Activated T-cell treated with anti-CD3 and anti-CD28 coated beads, Interleukin-2, amount 50 U/mL, for 72 hours (primary cell): ENCODE data around the gene B3GAT1. TPM values are rescaled to one million over a fixed set of nuclear protein-coding genes. Genes with fewer than 3 reads are reported as not detected.
A peak's percentile ranks its signal among the peaks of the same experiment; 100 is the strongest.
"Not testable (repeated sequence)": the region's sequence is repeated elsewhere in the genome, so short reads cannot be mapped to it uniquely, and the experiment has no call there.

Experiments
- ATAC-seq, 2 donors: fragments of 150-1000 bp; cut with Tn5 transposase; replicated peaks in 1 of 2; 2 replicates each; pipeline ENCODE4 v1.10.0; 2021; ENCODE audit warnings: moderate library complexity in 2 of 2, mild to moderate bottlenecking in 1 of 2
- DNase-seq, 2 donors: peaks; one replicate each; pipeline ENCODE4 v3.0.0; 2021 to 2022; ENCODE audit warnings: mixed read lengths in 1 of 2
- H3K27ac Mint-ChIP-seq: one replicate; pipeline ENCODE4 v1.8.0; 2022; ENCODE audit warnings: mild to moderate bottlenecking, moderate library complexity, mixed read lengths
- H3K27me3 Mint-ChIP-seq: one replicate; pipeline ENCODE4 v1.8.0; 2022; ENCODE audit warnings: low read depth, mixed read lengths
- H3K36me3 Mint-ChIP-seq, 2 donors: one replicate each; pipeline ENCODE4 v1.8.0; 2022; ENCODE audit warnings: mixed read lengths in 2 of 2, mild to moderate bottlenecking in 1 of 2; ENCODE audit not compliant: insufficient read depth in 2 of 2
- H3K4me1 Mint-ChIP-seq: one replicate; pipeline ENCODE4 v1.8.0; 2022; ENCODE audit warnings: low read depth, mixed read lengths
- H3K4me3 Mint-ChIP-seq, 2 donors: one replicate each; pipeline ENCODE4 v1.8.0; 2022; ENCODE audit warnings: mild to moderate bottlenecking in 2 of 2, mixed read lengths in 2 of 2, moderate library complexity in 2 of 2
- H3K9me3 Mint-ChIP-seq, 2 donors: one replicate each; pipeline ENCODE4 v1.8.0; 2022; ENCODE audit warnings: mixed read lengths in 2 of 2
- total RNA-seq, 2 donors: library from RNA; stranded (reverse); gene quantifications; one replicate each; pipeline ENCODE4 v1.2.3, GENCODE V29; 2022

B3GAT1 gene
- total RNA-seq, 2 donors from 2014 or later, result 0.05 to 0.42 TPM

- no peak for DNase-seq
- H3K27ac Mint-ChIP-seq, result no peak overlapping the region
- H3K36me3 Mint-ChIP-seq, result no peaks in the 10 kb centered on the region
These were observed 56.4 kb downstream of the B3GAT1 start for GRCh38 chr11:134355656-134356055.

DNA sequence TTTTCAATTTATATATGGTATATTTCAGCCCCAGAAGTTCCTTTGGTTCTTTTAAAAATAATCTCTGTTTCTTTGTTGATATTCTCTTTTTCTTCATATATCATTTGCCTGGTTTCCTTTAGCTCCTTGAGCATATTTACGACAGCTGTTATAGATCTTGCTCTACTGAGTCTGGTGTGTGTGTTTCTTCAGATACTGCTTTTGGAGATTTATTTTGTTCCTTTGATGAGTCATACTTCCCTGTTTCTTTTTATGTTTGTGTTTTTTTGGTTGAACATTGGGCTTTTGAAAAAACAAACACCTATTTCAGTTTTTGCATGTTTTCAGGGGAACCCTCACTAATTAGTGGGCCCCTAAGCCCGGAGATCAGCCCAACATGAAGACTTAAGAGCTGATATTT lies 56.9 kb downstream of the B3GAT1 start:
- ATAC-seq (no peak), DNase-seq (no peak)
- Mint-ChIP-seq H3K4me3 (no peak overlapping the region), H3K27me3 (no peaks in the 10 kb centered on the region), H3K9me3 (no peaks in the 10 kb centered on the region), H3K27ac (peak overlapping the region; percentile 68), H3K4me1 (peaks cover 3% of the 10 kb centered on the region), H3K36me3 (no peaks in the 10 kb centered on the region)

More at GRCh38 chr11:134355656-134356055, 56.4 kb downstream of the B3GAT1 start:
- no peak for ATAC-seq
- no peak overlapping the region for H3K4me3 Mint-ChIP-seq
- no peaks in the 10 kb centered on the region for H3K9me3 Mint-ChIP-seq
- no peaks in the 10 kb centered on the region for H3K27me3 Mint-ChIP-seq
- H3K4me1 Mint-ChIP-seq, result peaks cover 5% of the 10 kb centered on the region

GRCh38 chr11:134352111-134352510 lies 59.9 kb downstream of the B3GAT1 start:
- ATAC-seq (no peak), DNase-seq (no peak)
- no peak overlapping the region for H3K4me3 Mint-ChIP-seq

GRCh38 chr11:134350381-134350780 lies 61.7 kb downstream of the B3GAT1 start:
- H3K36me3 Mint-ChIP-seq, result no peaks in the 10 kb centered on the region
- peak overlapping the region in 1 of 2 donors; percentile 35 for H3K4me3 Mint-ChIP-seq
- no peaks in the 10 kb centered on the region for H3K9me3 Mint-ChIP-seq

More at GRCh38 chr11:134352111-134352510, 59.9 kb downstream of the B3GAT1 start:
- Mint-ChIP-seq H3K36me3 (no peaks in the 10 kb centered on the region), H3K27me3 (no peaks in the 10 kb centered on the region), H3K4me1 (peaks cover 5% of the 10 kb centered on the region), H3K9me3 (no peaks in the 10 kb centered on the region), H3K27ac (no peak overlapping the region)

DNA sequence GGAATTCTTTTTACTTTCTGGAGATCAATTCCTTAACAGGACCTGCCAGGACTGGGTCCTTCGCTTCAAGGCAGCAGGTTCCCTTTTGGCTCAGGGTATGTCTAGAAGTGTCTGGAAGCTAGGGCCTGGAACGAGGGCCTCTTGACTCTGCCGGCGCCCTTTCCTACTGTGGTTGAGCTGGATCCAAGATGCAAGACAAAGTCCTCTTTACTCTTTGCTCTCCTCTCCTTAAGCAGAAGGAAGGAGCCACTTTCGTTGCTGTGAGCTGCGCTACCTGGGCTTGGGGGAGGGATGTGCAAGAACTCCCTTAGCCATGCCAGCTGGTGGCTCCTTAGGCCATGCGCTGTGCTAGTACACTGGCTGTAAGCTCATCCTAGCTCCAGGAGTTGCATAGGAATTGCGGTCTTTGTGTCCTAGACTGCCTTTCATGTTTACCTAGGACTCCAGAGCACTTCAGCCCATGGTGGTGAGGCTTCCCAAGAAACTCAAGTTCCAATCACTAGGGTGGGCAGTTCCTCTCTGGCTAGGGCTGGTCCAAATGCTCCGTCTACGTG lies 62.2 kb downstream of the B3GAT1 start:
- H3K4me1 Mint-ChIP-seq, result peaks cover 5% of the 10 kb centered on the region
- H3K27ac Mint-ChIP-seq, result no peak overlapping the region
- no peaks in the 10 kb centered on the region for H3K27me3 Mint-ChIP-seq
- no peaks in the 10 kb centered on the region for H3K36me3 Mint-ChIP-seq
- H3K9me3 Mint-ChIP-seq, result no peaks in the 10 kb centered on the region
- DNase-seq, result no peak
- peak overlapping the region in 1 of 2 donors; percentile 14 for H3K4me3 Mint-ChIP-seq
- ATAC-seq, result peak in 1 of 2 donors; percentile 19

More at GRCh38 chr11:134350381-134350780, 61.7 kb downstream of the B3GAT1 start:
- ATAC-seq, result peak in 1 of 2 donors; percentile 7
- no peak for DNase-seq
- Mint-ChIP-seq H3K27ac (no peak overlapping the region), H3K27me3 (no peaks in the 10 kb centered on the region), H3K4me1 (peaks cover 5% of the 10 kb centered on the region)

- peaks cover 5% of the 10 kb centered on the region for H3K4me1 Mint-ChIP-seq
- peak in 1 of 2 donors; percentile 58 for ATAC-seq
- no peaks in the 10 kb centered on the region for H3K27me3 Mint-ChIP-seq
- H3K4me3 Mint-ChIP-seq, result peak overlapping the region in 1 of 2 donors; percentile 14
- peak overlapping the region; percentile 31 for H3K27ac Mint-ChIP-seq
- H3K36me3 Mint-ChIP-seq, result no peaks in the 10 kb centered on the region
- DNase-seq, result no peak
- H3K9me3 Mint-ChIP-seq, result no peaks in the 10 kb centered on the region
These were observed 62.8 kb downstream of the B3GAT1 start for GRCh38 chr11:134349109-134349801.

- no peaks in the 10 kb centered on the region for H3K36me3 Mint-ChIP-seq
- no peaks in the 10 kb centered on the region for H3K9me3 Mint-ChIP-seq
- no peak overlapping the region for H3K27ac Mint-ChIP-seq
- H3K27me3 Mint-ChIP-seq, result no peaks in the 10 kb centered on the region
- DNase-seq (no peak), ATAC-seq (no peak)
- H3K4me3 Mint-ChIP-seq, result no peak overlapping the region
- H3K4me1 Mint-ChIP-seq, result peaks cover 5% of the 10 kb centered on the region
These were observed 64.6 kb downstream of the B3GAT1 start for GRCh38 chr11:134347441-134347840.

DNA sequence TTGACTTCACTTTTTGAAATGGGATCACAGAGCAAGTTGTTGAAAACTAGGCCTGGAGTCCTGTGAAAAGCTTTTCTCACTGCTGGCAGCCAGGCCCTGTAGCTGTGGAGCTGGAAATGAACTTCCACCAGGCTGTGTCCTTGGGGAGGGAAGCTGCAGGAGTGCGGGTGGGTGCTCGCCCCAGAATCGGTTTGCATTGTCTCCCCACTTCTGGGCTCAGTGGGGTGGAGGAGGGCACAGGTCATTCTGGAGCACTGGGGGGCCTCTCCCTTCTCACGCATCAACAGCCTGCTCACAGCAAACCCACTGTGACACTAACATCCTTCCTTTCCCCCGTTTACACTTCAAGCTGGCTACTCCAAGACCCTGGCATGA lies 65.1 kb downstream of the B3GAT1 start:
- H3K27ac Mint-ChIP-seq, result no peak overlapping the region
- no peaks in the 10 kb centered on the region for H3K27me3 Mint-ChIP-seq
- H3K4me1 Mint-ChIP-seq, result peaks cover 5% of the 10 kb centered on the region
- ATAC-seq, result no peak
- H3K36me3 Mint-ChIP-seq, result no peaks in the 10 kb centered on the region
- H3K9me3 Mint-ChIP-seq, result no peaks in the 10 kb centered on the region
- H3K4me3 Mint-ChIP-seq, result no peak overlapping the region
- DNase-seq, result no peak

GRCh38 chr11:134346101-134346975 lies 65.7 kb downstream of the B3GAT1 start:
- no peak overlapping the region for H3K4me3 Mint-ChIP-seq
- peaks cover 5% of the 10 kb centered on the region for H3K4me1 Mint-ChIP-seq
- no peaks in the 10 kb centered on the region for H3K9me3 Mint-ChIP-seq
- no peaks in the 10 kb centered on the region for H3K36me3 Mint-ChIP-seq
- ATAC-seq (no peak), DNase-seq (no peak)
- no peaks in the 10 kb centered on the region for H3K27me3 Mint-ChIP-seq
- H3K27ac Mint-ChIP-seq, result no peak overlapping the region

DNA sequence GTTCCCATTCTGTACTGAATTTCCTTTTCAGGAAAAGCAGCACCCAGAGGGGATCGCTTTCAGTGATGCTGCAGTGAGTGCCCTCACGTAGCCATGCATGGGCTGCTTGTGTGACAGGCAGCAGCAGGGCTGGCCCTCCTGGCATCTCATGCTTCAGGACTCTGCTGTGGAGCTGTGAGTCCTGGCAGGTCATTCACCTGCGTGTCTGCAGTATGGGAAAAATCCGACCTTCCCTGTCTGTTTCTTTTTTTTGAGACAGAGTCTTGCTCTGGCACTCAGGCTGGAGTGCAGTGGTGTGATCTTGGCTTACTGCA lies 66.8 kb downstream of the B3GAT1 start:
- DNase-seq (no peak), ATAC-seq (no peak)
- no peaks in the 10 kb centered on the region for H3K36me3 Mint-ChIP-seq
- no peak overlapping the region for H3K27ac Mint-ChIP-seq
- H3K27me3 Mint-ChIP-seq, result no peaks in the 10 kb centered on the region
- H3K4me1 Mint-ChIP-seq, result peaks cover 5% of the 10 kb centered on the region
- H3K4me3 Mint-ChIP-seq, result no peak overlapping the region
- no peaks in the 10 kb centered on the region for H3K9me3 Mint-ChIP-seq

DNA sequence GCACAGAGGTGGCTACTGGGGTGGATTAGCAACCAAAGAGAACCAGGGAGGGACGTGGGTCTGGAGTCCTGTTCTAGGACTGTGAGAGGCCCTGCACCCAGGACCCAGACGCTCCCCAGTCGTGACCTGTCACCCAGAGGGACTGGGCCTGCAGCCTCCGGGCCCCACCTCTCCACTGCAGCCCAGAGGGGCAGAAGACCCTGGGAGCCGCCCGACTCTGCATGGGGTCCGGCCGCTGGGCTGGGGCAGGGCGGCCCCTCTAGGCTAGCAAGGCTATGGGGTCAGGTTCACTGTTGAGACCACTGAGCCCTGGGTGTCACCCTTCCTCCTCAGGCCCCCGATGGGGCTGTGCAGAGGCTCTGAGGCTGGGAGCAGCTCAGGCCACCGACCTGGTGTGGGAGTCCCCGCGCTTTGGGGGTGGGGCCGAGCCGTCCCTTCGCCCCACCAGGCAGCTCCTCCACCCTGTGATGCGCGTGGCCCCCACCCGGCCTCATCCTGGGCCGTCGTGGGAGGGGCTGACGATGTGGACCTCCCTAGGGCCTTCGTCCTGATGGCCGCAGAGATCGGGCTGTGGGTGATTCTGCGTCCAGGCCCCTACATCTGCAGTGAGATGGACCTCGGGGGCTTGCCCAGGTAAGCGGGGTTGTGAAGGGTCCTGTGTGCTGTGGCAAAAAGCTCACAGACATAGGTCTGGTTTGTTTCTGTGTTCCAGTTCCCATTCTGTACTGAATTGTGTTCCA lies 67.4 kb downstream of the B3GAT1 start:
- H3K36me3 Mint-ChIP-seq, H3K4me1 Mint-ChIP-seq, H3K4me3 Mint-ChIP-seq, H3K27me3 Mint-ChIP-seq, DNase-seq, H3K27ac Mint-ChIP-seq, H3K9me3 Mint-ChIP-seq, ATAC-seq: not testable (repeated sequence)

DNA sequence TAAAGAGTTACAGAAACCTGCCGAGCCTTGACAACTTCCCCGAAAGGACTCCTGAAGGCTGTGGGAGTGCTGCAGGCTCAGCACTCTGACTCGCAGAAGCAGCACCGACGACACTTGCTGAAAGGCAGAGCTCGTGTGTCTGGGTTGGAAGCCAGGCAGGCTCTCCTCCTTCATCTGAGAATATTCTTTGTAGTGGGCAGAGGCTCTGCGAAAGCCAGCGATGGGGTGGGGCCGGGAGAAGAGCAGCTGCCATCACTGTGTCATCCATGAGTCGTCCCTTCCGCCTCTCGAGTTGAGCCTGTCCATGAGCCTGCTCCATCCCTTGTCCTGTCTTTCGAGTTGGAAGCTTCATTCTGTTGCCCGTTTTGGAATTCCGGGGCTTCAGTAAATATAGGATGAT lies 68.4 kb downstream of the B3GAT1 start:
- no peaks in the 10 kb centered on the region for H3K9me3 Mint-ChIP-seq
- no peak overlapping the region for H3K27ac Mint-ChIP-seq
- H3K4me1 Mint-ChIP-seq, result no peaks in the 10 kb centered on the region
- H3K36me3 Mint-ChIP-seq, result no peaks in the 10 kb centered on the region
- H3K4me3 Mint-ChIP-seq, result no peak overlapping the region
- ATAC-seq, result no peak
- H3K27me3 Mint-ChIP-seq, result no peaks in the 10 kb centered on the region
- DNase-seq, result no peak
